Naive thymus-derived CD8-positive, alpha-beta T cell (primary cell): ENCODE data around the gene PCBP4. TPM values are rescaled to one million over a fixed set of nuclear protein-coding genes. Genes with fewer than 3 reads are reported as not detected.

Experiments
- ATAC-seq, 2 donors: fragments of 150-1000 bp; cut with Tn5 transposase in 1 of 2; sonication (Bioruptor Pico), chemical (Tn5 transposase) in 1 of 2; 1 replicate in 1 of 2; 2 replicates in 1 of 2; pipeline ENCODE4 v1.10.0; 2021; ENCODE audit warnings: mild to moderate bottlenecking in 2 of 2, moderate library complexity in 2 of 2
- POLR2A ChIA-PET: fragments of 350-600 bp; sonication (Branson Sonifier 250); formaldehyde crosslinking; loops from one replicate; lab custom pipeline; 2021; ENCODE audit warnings: antibody characterized with exemption; lab: Charles Lee
- DNase-seq, 10 donors: peaks; one replicate each; pipeline versions ENCODE4 v3.0.0 to v3.0.0-alpha.2; 2020 to 2022
- H3K27ac Mint-ChIP-seq, 10 donors: one replicate each; pipeline ENCODE4 v1.8.0; 2020 to 2022; ENCODE audit warnings: mild to moderate bottlenecking in 10 of 10, mixed read lengths in 10 of 10, moderate library complexity in 4 of 10, inconsistent platforms in 1 of 10
- H3K27me3 Mint-ChIP-seq, 5 donors: one replicate each; pipeline ENCODE4 v1.8.0; 2021 to 2022; ENCODE audit warnings: mixed read lengths in 5 of 5
- H3K36me3 Mint-ChIP-seq, 3 donors: one replicate each; pipeline ENCODE4 v1.8.0; 2020 to 2022; ENCODE audit warnings: mixed read lengths in 3 of 3, mild to moderate bottlenecking in 2 of 3, inconsistent platforms in 1 of 3
- H3K4me1 Mint-ChIP-seq, 4 donors: one replicate each; pipeline ENCODE4 v1.8.0; 2021 to 2022; ENCODE audit warnings: mixed read lengths in 4 of 4
- H3K4me3 Mint-ChIP-seq, 10 donors: one replicate each; pipeline ENCODE4 v1.8.0; 2020 to 2022; ENCODE audit warnings: mild to moderate bottlenecking in 10 of 10, mixed read lengths in 10 of 10, moderate library complexity in 6 of 10, inconsistent platforms in 1 of 10
- H3K9me3 Mint-ChIP-seq, 9 donors: one replicate each; pipeline ENCODE4 v1.8.0; 2020 to 2022; ENCODE audit warnings: mixed read lengths in 9 of 9, mild to moderate bottlenecking in 3 of 9, inconsistent platforms in 1 of 9, moderate library complexity in 1 of 9
- polyA plus RNA-seq, 3 donors: library from polyadenylated mRNA; unstranded; fragments of 300-500 nt; fragmentation: Illumina TruSeq; gene quantifications; one replicate each; pipeline ENCODE4 v1.2.3, GENCODE V29; 2021
- total RNA-seq, 8 experiments: library from RNA in 2 of 8; stranded (reverse) in 2 of 8; gene quantifications; one replicate each; pipeline ENCODE4 v1.2.3 and lab custom pipeline; 2021 to 2026

Gene PCBP4
- total and polyA plus RNA-seq, 5 experiments from 2014 or later = 2.4 to 10.9 (median 8.3) TPM

- Mint-ChIP-seq H3K27me3 (peaks cover 2 to 24% (median 8%) of the 10 kb centered on the region in 5 donors), H3K27ac (peak overlapping the region in 2 of 10 donors; percentile 7 to 85), H3K4me1 (peaks cover 0 to 12% (median 8%) of the 10 kb centered on the region in 4 donors), H3K9me3 (no peaks in the 10 kb centered on the region), H3K4me3 (peak overlapping the region in 1 of 10 donors; percentile 51), H3K36me3 (peaks cover 0 to 4% (median 4%) of the 10 kb centered on the region in 3 donors)
- POLR2A ChIA-PET = interaction anchor here (0.8 to 1.4 kb wide), 2 partner anchors 15 to 16 kb away, joined by 3 to 5 read pairs; partner anchors contain the start of genes ABHD14A and ABHD14B
- ATAC-seq (no peak), DNase-seq (peak in 1 of 10 donors; percentile 52)
Observed at GRCh38 chr3:51958603-51959521, 8.4 kb downstream of the PCBP4 start.

GRCh38 chr3:51957520-51958205 lies 9.6 kb downstream of the PCBP4 start:
- DNase-seq (no peak), ATAC-seq (no peak)
- Mint-ChIP-seq H3K4me3 (no peak overlapping the region), H3K9me3 (no peaks in the 10 kb centered on the region), H3K36me3 (peaks cover 0 to 4% (median 4%) of the 10 kb centered on the region in 3 donors), H3K27ac (peak overlapping the region in 1 of 10 donors; percentile 72), H3K27me3 (peaks cover 7 to 27% (median 17%) of the 10 kb centered on the region in 5 donors), H3K4me1 (peaks cover 0 to 12% (median 9%) of the 10 kb centered on the region in 4 donors)
- POLR2A ChIA-PET = interaction anchor here (0.7 to 1.4 kb wide), 4 partner anchors 10 to 18 kb away, joined by 3 to 5 read pairs (median 3); partner anchors contain the start of genes ABHD14A, ABHD14B and PCBP4

- Mint-ChIP-seq H3K27me3 (peaks cover 8 to 28% (median 20%) of the 10 kb centered on the region in 5 donors), H3K9me3 (no peaks in the 10 kb centered on the region), H3K4me3 (peak overlapping the region; percentile 48 to 76 (median 62)), H3K4me1 (peaks cover 0 to 12% (median 10%) of the 10 kb centered on the region in 4 donors), H3K36me3 (peaks cover 0 to 4% (median 4%) of the 10 kb centered on the region in 3 donors), H3K27ac (no peak overlapping the region)
- ATAC-seq (peak; percentile 84 to 89), DNase-seq (peak; percentile 24 to 73 (median 48))
- POLR2A ChIA-PET = interaction anchor here (0.7 kb wide), 1 partner anchor 19 kb away, joined by 4 read pairs; the partner anchor contains the start of gene ABHD14A
Observed at GRCh38 chr3:51955893-51956770, 11.1 kb downstream of the PCBP4 start.

- peak within 1 kb of the TSS; percentile 17 to 75 (median 58) for H3K4me3 Mint-ChIP-seq
- no peak within 1 kb of the TSS for H3K27ac Mint-ChIP-seq
- no peaks in the 10 kb centered on the region for H3K9me3 Mint-ChIP-seq
Observed at GRCh38 chr3:51955175-51955892, 11.9 kb downstream of the PCBP4 start, which contains the start of gene GPR62. GPR62 (plus strand) TSS chr3:51955381; CDS start chr3:51955653, 272 bp downstream.

GRCh38 chr3:51954713-51955112 lies 12.5 kb downstream of the PCBP4 start:
- Mint-ChIP-seq H3K4me3 (peak overlapping the region in 1 of 10 donors; percentile 51), H3K4me1 (peaks cover 0 to 12% (median 10%) of the 10 kb centered on the region in 4 donors), H3K36me3 (peaks cover 0 to 4% (median 2%) of the 10 kb centered on the region in 3 donors), H3K9me3 (no peaks in the 10 kb centered on the region), H3K27me3 (peaks cover 8 to 28% (median 20%) of the 10 kb centered on the region in 5 donors), H3K27ac (no peak overlapping the region)
- POLR2A ChIA-PET = no interaction called here
- DNase-seq (no peak), ATAC-seq (no peak)

More at GRCh38 chr3:51955175-51955892, 11.9 kb downstream of the PCBP4 start, which contains the start of gene GPR62:
- POLR2A ChIA-PET = interaction anchor here (0.7 kb wide), 1 partner anchor 20 kb away, joined by 4 read pairs; the partner anchor contains the start of gene ABHD14A
- DNase-seq (peak in 1 of 10 donors; percentile 53), ATAC-seq (peak; percentile 29 to 33)
- Mint-ChIP-seq H3K36me3 (peaks cover 0 to 4% (median 2%) of the 10 kb centered on the region in 3 donors), H3K4me1 (peaks cover 0 to 12% (median 10%) of the 10 kb centered on the region in 4 donors), H3K27me3 (peaks cover 8 to 28% (median 20%) of the 10 kb centered on the region in 5 donors)

- no peak for ATAC-seq
- POLR2A ChIA-PET = interaction anchor here (1.6 kb wide), 1 partner anchor 26 kb away, joined by 5 read pairs; no protein-coding TSS in a partner anchor
- peaks cover 0 to 12% (median 10%) of the 10 kb centered on the region in 4 donors for H3K4me1 Mint-ChIP-seq
- H3K4me3 Mint-ChIP-seq = peak overlapping the region in 6 of 10 donors; percentile 22 to 56 (median 37)
- peaks cover 8 to 28% (median 20%) of the 10 kb centered on the region in 5 donors for H3K27me3 Mint-ChIP-seq
- DNase-seq = no peak
- H3K36me3 Mint-ChIP-seq = peaks cover 0 to 4% (median 2%) of the 10 kb centered on the region in 3 donors
- no peaks in the 10 kb centered on the region for H3K9me3 Mint-ChIP-seq
- no peak overlapping the region for H3K27ac Mint-ChIP-seq
Observed at GRCh38 chr3:51954105-51954504, 13.1 kb downstream of the PCBP4 start.

GRCh38 chr3:51953445-51953844 lies 13.8 kb downstream of the PCBP4 start:
- ATAC-seq = no peak
- H3K4me3 Mint-ChIP-seq = peak overlapping the region in 2 of 10 donors; percentile 22 to 55
- H3K4me1 Mint-ChIP-seq = peaks cover 0 to 12% (median 10%) of the 10 kb centered on the region in 4 donors
- H3K27ac Mint-ChIP-seq = peak overlapping the region in 2 of 10 donors; percentile 22 to 37
- DNase-seq = no peak
- H3K27me3 Mint-ChIP-seq = peaks cover 8 to 28% (median 19%) of the 10 kb centered on the region in 5 donors
- H3K36me3 Mint-ChIP-seq = peaks cover 0 to 3% (median 2%) of the 10 kb centered on the region in 3 donors
- H3K9me3 Mint-ChIP-seq = no peaks in the 10 kb centered on the region
- POLR2A ChIA-PET = interaction anchor here (1.6 kb wide), 1 partner anchor 27 kb away, joined by 5 read pairs; no protein-coding TSS in a partner anchor

- Mint-ChIP-seq H3K4me1 (peaks cover 0 to 10% (median 3%) of the 10 kb centered on the region in 4 donors), H3K27ac (no peak overlapping the region), H3K27me3 (peaks cover 8 to 28% (median 16%) of the 10 kb centered on the region in 5 donors), H3K36me3 (no peaks in the 10 kb centered on the region), H3K9me3 (no peaks in the 10 kb centered on the region), H3K4me3 (no peak overlapping the region)
- ATAC-seq (no peak), DNase-seq (no peak)
- POLR2A ChIA-PET = interaction anchor here (0.7 to 0.9 kb wide), 2 partner anchors 16 to 17 kb away, joined by 3 to 4 read pairs; partner anchors contain the start of gene PCBP4
Observed at GRCh38 chr3:51950899-51951298, 16.4 kb downstream of the PCBP4 start.

GRCh38 chr3:51949121-51949520 lies 18.1 kb downstream of the PCBP4 start:
- ATAC-seq (no peak), DNase-seq (no peak)
- no peak overlapping the region for H3K27ac Mint-ChIP-seq
- H3K4me1 Mint-ChIP-seq = peaks cover 0 to 7% (median 2%) of the 10 kb centered on the region in 4 donors
- POLR2A ChIA-PET = interaction anchor here (1.2 kb wide), 1 partner anchor 47 kb away, joined by 3 read pairs; the partner anchor contains the start of gene RPL29
- H3K4me3 Mint-ChIP-seq = no peak overlapping the region
- no peaks in the 10 kb centered on the region for H3K9me3 Mint-ChIP-seq
- H3K27me3 Mint-ChIP-seq = peaks cover 6 to 17% (median 12%) of the 10 kb centered on the region in 5 donors
- no peaks in the 10 kb centered on the region for H3K36me3 Mint-ChIP-seq

- DNase-seq = no peak
- POLR2A ChIA-PET = interaction anchor here (1.2 kb wide), 1 partner anchor 48 kb away, joined by 3 read pairs; the partner anchor contains the start of gene RPL29
- H3K27ac Mint-ChIP-seq = peak overlapping the region in 1 of 10 donors; percentile 78
Observed at GRCh38 chr3:51948016-51948580, 19.2 kb downstream of the PCBP4 start.

More at GRCh38 chr3:51948016-51948580, 19.2 kb downstream of the PCBP4 start:
- no peak for ATAC-seq
- Mint-ChIP-seq H3K4me3 (no peak overlapping the region), H3K36me3 (no peaks in the 10 kb centered on the region), H3K9me3 (no peaks in the 10 kb centered on the region), H3K4me1 (peaks cover under 1 to 5% (median 2%) of the 10 kb centered on the region in 4 donors), H3K27me3 (peaks cover 0 to 9% (median 4%) of the 10 kb centered on the region in 5 donors)
